GM21825 (cell line): ENCODE data around the gene ITGB2.

Experiments used
- ATAC-seq: cut with Tn5 transposase; IDR thresholded peaks from one replicate; pipeline ENCODE4 v1.9.1; 2021; ENCODE audit warnings: mild to moderate bottlenecking, moderate library complexity; ENCODE audit not compliant: unreplicated experiment

ITGB2 gene

DNA sequence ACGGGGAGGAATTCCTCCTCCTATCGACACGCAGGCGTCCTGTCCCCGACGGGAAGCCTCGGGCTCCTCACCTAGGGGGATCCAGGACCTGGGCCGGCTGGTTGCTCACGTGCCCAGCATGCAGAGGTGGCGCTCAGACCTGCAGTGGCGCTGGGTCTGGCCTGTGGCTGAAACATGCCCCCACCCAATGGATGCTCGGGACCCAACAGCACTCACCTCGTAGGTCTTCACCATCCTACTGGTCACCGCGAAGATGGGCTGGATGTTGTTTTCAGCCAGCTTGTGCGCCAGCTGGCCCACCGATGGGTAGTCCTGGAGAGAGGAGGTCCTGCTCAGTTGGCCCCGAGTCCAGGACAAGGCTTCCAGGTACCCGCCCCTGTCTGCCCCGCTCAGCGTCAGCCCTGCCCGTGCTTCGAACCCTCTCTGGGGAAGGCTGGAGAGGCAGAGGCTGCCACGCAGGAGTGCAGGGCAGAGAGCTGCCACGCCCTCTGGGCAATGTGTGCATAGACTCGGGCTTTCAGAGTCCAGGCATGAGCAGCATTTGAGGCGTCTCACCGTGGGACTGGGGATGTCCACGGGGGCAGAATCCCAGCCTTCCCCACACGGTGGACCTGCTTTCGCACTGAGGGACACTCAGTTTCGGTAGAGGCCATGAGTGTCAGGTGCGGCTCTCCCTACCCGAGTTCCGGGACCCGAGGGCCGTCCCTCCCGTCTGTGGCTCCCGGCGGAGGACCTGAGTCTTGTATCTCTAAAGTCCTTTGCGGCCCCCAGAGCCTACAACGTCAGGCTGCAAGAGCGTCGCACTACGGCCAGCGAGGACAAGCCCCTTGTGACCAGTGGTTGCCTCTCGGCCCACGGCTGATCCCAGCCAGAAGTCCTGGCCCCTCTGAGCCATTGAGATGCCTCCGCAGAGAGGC lies 21.6 kb downstream of the ITGB2 start:
- ATAC-seq: no peak

DNA sequence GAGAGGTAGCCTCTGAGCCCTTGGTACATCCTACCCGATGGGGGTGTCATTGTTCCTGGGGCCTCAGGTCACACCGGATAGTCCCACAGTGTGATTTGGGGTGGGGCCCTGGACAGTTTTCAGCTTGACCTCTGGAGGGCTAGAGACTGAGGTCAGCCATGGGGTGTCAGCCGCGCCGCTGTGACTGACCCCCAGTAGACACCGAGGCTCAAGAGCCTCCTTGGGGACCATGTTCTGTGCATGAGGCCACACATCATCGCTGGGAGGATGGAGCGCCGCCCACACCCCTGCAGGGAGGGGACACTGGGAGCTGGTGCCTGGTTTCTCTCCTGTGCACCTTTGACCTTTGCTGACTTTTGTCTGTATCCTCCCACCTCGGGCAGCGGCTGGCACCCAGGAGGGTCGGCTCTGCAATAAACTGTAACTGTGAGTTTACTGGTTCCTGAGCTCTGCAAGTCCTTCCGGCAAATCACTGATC lies 22.6 kb downstream of the ITGB2 start:
- no peak for ATAC-seq

DNA sequence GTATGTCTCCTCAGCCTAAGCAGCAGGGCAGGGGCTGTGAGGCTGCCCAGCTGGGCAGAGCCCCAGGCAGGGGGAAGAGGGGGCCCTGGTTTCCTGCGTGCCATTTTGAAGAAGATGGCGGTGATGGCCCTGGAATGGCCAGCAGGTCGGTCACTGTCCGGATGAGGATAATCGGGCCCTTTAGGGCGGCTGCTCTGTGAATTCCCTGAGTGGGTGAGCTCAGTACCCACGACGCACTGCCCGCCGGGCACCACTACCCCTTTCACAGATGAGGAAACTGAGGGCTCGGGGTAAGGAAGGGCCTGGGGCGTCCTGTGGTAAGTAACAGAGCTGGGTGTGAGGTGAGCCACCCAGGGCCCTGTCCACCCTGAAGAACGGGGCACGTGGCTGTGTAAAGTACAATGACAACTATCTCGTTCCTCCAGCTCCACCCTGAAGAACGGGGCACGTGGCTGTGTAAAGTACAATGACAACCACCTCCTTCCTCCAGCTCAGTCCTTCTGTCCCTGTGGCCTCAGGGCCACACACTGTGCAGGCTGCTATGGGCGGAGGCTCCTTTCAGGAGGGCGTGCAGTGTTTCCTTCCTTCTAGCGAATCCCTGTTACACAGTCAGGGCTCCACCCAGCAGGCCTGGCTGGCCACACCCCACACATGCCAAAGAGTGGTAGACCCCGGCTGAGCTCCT lies 23.2 kb downstream of the ITGB2 start:
- no peak for ATAC-seq

DNA sequence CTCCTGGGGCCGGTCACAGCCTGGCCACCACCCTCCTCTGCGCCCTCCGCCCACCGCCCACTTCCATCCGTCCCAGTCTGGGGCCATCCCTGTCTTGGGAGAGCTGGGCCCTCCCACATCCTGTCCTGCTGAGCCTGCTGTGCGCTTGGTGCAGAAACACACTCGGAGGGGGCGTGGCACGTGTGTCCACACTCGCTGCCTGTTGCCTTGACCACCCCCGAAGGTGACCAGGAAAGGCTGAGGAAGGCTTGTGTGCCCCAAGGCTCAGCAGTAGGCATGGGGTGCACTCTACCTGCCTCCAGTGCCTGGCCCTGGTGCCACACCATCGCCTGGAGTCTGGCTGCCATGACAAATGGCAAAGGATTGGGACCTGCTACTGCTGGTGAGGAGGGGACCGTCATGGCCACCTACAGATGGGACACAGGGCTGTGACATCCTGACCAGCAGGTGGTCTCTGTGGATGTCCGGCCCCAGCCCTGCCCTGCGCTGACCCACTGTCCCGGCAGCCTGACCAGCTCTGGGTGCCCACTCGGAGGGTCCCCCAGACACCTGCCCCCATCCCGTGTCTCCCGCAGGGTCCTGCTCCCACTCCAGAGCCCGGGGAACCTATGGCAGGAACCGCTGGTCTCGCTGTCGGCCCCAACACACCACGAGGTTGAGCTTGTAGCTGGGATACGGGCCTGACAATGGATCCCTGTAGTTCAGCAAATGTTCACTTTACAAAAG lies 24.0 kb downstream of the ITGB2 start:
- no peak for ATAC-seq

DNA sequence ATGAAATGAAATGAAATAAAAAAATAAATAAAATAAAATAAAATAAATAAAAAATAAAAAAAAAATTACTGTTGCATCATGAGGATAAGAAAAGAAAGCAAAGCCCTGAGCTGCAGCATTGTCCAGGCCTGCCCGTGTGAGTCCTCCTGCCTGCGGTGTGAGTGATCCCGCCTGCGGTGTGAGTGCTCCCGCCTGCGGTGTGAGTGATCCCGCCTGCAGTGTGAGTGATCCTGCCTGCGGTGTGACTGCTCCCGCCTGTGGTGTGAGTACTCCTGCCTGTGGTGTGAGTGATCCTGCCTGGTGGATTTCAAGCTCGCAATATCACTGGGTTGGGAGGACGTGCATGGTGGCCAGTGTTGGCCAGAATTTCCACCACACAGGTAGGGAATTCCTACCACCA lies 24.8 kb downstream of the ITGB2 start:
- ATAC-seq: no peak

DNA sequence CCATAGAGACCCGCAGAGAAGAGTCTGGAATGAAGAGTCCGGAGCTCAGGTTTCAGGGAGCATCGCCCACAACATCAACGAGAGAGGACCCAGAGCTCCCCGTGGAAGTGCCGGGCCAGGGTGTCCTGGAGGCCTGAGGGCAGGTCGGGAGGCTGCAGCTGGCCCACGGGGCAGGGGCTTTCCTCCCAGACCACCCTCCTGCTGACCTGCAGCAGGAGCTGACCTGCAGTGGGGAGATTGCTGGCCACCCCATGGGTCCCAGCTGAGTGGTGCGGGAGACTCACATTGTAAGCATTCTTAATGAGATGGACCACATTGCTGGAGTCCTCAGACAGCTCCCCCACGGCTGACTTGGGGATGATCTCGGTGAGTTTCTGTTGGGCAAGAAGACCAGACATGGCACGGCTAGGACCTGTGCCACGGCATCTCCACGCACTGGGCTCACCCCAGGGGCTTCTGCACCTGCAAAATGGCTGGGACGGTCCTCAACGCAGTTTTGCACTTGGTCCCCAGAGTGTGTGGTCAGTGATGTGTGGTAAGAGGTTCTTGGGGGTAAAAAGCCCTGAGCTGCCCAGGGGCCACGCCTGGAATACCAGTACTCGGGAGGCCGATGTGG lies 25.9 kb downstream of the ITGB2 start:
- no peak for ATAC-seq

DNA sequence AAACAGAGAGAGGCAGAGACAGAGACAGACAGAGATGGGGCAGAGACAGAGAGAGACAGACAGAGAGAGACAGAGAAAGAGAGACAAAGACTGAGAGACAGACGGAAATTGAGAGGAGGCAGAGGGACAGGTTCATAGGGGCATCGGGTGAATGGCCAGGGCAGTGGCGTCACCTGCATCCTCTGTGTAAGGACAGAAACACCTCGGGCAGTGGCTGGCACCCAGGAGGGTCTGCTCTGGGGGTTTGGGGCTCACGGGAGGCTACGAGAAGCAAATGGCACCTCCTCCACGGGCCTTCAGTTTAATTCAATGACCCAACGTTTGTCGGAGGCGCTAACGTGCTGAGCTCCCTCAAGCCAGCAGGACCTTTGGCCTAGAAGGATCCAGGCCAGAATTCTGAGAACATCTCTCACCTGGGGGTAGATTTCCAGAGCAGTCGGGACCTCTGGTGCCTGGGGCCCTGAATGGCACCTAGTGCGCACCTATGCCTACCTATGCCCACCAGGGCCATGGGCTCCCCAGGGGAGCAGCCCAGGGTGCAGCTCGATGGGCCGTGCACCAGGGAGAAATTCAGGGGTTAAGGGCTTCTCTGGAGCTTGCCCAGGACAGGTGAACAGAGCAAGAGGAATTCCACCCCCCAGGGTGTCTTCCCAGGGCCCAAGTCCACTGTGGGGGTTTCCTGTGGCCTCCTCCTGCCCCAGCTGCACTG lies 26.6 kb downstream of the ITGB2 start:
- no peak for ATAC-seq

DNA sequence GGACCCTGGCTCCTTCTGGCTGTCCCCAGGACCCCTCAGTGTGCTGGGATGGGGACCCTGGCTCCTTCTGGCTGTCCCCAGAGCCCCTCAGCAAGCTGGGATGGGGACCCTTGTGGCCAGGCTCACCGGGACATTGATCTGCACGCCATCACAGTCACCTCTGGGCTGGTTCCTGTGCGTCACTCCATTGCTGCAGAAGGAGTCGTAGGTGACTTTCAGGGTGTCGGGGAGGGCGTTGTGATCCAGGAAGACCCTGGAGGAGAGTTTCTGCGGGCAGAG lies 27.5 kb downstream of the ITGB2 start:
- no peak for ATAC-seq

DNA sequence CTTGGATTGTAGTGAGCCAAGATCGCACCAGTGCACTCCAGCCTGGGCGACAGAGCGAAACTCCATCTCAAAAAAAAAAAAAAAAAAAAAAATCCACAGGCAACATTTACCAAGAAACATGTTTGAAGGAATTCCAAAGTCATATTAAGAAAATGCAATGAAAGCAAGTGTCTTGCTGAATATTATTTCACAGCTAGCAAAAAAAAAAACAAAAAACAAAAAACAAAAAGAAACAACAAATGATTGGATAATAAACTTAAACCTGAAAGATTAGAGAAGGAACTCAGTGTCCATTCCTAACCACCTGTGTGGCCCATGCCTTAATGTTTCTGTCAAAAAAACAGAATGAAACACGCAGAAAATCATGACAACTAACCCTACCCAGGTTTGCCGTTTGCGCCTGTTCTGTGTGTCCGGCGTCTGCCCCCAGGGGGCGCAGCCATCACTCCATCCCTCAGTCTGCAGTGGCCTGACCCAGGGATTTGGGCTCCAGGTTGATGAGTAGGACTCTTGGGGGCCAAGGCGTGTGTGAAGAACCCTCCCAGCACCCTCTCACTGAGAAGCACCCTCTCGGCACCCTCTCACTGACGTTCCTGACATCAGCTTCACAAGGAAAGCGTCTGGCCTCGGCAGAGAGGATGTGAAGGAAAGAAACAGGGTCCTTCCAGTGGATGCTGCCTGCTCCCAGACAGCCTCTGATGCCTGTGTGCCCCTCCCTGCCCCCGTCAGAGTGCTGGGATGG lies 28.0 kb downstream of the ITGB2 start:
- ATAC-seq: peak; percentile 50

DNA sequence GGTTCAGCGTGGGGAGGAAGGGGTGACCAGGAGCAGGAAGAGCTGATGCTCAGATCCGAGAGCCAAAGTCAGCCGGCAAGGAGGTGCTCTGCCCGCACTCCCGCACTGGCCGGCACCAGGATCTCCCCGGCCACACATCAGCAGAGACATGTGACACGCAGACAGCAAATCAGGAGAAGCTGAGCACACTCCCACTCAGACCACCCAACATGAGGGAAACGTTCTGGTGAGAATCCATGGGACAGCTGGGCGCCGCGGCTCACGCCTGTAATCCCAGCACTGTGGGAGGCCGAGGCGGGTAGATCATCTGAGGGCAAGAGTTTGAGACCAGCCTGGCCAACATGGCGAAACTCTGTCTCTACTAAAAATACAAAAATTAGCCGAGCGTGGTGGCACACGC lies 28.6 kb downstream of the ITGB2 start:
- no peak for ATAC-seq

DNA sequence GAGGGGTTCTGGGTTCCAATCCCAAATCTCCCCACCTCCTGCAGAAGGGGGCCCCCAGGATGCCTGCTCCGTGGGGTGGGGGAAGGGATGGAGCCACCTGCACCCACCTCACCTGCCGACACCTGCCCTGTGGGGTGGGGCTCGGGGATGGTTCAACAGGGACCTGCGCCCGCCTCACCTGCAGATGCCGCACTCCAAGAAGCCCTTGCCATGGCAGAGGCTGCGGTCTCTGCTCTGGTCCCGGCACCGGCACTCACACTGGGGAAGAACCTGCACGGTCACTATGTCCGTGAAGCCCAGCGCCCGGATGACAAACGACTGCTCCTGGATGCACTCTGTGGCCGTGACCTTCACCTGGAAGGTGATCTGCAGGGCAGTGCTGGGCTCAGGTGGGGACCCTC lies 29.1 kb downstream of the ITGB2 start:
- ATAC-seq: no peak

DNA sequence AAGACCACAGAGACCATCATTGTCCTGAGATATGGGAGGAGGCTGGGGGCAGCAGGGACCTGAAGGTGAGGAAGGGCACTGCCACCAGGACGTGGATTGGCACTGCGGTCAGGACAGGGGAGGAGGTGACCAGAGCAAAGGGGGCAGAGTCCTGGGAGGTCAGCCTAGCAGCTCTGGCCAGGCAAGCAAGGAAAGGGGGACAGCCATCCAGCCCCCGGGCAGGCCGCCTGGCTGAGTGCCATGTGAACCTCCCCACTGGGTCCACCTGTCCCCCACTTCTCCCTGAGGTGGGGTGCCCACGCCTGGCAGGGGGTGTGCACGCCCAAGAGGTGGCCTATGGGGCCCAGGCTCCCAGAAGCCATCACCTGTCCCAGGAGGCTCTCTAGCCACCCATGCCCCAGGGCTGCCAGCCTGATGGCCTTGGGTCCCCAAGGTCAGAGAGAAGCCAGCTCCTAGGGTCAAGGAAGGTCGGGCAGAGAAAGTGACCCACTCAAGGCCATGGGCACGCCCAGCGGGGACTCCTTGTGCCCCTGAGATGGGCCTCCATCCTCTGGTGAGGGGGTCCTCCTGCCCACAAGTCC lies 29.6 kb downstream of the ITGB2 start:
- ATAC-seq: no peak

DNA sequence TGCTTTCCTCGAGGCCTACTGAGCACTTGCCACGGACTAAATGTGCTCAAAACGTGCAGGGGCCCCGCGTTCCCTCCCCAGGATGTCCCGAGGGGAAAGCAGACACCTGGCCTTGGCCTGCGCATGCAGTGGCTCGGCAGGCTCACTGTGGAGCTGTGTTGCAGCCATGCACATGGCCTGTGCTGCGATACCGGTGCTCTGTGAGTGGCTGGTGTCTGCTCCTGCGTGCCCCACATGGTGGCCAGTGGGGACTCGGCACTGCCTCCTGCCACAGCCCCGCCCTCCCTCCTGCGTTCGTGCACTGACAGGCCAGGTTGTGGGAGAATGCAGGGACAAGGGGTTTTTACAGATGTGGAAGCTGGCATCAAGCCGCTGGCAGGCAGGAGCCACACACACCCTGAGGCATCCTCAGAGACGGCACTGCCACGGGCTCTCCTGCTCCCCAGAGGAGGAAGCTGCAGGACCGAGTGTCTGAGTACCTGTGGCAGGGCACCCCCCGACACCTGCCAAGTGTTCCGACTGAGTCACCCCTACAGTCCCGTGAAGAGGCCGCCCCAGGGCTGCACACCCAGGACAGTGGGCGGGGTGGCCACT lies 30.3 kb downstream of the ITGB2 start:
- no peak for ATAC-seq

DNA sequence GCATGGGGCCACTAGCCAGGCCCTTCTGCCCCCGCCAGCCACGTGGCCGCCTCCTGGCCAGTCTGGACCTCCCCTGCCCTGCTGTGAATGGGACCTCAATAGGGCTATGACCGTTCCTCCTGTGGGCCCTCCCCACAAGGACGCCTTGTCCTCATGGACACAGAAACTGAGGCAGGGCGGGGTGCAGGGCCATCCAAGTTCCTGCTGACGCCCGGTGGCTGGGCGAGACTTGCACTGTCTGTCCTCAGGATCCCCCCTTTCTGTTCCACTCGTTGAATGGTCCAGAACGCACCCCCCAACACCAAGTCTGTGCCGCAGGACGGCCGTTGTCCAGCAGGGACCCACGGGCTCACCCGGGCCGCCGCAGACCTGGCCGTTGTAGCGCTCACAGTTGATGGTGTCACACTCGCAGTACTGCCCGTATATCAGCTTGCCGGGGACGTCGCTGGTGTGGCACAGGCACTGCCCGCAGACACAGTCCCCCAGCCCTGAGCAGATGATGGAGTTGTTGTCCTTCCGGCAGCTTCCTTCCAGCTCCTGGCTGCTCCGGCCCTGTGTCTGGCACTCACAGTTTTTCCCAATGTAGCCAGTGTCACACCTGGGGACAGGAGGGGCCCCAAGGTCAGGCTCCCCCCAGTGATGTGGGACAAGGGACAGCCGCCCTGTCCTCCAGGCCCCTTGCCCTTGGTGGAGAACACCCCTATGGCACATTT lies 30.9 kb downstream of the ITGB2 start:
- no peak for ATAC-seq

DNA sequence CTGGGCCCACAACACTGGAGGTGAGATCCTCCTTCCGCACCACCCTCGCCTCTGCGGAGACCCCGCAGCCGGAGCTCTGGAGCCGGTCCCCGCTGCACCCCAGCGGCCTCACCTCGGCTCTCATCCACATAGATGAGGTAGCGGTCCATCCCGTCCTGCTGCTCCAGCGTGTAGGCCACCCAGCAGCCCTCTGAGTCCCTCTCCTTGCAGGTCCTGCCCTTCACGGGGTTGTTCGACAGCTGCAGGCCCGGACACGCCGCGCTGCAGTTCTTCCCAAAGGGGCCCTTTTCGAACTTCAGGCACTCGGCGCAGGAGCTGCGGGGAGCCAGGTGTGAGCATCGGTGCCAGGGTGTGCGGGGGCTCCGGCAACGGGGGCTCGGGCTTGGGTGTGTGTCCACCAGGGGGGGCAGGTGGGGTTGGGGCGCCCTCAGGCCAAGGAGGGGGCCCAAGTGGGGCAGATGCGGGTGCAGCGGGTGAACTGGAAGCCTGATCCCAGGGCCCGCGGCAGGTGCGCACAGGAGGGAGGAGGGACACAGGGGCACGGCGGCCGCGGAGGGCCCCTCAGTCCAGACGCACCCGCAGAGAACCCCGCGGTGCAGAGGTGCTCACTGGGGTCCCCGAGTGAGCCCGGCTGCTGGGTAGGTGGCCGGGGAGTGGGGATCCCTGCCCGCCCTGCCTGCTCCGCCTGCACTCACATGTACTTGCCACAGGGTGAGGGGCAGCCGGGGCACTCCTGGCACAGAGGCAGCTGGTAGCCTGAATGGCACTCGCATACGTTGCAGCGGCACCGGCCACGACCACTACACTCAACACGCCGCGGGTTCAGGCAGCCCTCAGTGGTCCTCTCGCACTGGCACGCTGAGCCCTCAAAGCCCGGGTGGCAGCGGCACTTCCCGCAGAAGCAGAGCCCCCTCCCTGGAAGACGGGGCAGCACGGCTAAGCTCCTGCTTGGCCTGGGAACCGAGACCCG lies 31.8 kb downstream of the ITGB2 start:
- no peak for ATAC-seq

DNA sequence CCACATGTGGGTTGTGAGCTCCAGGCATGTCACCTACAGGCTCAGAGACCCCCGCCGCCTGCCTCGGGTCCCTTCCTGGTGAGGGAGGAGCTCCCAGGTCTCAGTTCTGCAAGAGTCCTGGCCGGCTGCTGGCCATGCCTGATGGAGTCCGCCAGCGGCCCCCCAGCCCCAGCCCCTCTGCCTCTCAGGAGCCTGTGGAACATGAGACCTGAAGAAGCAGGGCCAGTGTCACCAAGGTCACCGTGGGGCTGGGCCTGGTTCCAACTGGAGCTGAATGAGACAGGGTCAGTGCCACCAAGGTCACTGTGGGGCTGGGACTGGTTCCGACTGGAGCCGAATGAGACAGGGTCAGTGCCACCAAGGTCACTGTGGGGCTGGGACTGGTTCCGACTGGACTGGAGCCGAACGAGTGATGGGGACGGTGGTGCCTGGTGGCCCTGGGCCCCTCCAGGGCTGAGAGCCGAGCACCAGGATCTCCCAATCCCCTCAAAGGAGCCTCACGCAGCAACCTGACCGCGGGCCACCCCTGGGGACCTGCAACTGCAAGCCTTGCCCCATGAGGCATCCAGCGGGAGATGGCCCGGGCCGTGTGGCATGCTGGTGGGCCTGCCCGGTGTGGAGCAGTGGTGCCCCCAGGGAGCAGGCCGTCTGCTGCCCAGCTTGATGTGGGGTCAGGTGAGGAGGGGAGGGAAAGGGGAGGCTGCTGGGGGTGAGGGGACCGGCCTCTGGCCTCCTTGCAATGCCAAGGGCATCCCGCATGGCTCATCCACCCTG lies 32.7 kb downstream of the ITGB2 start:
- ATAC-seq: no peak
